Tongue (tissue), 2 donors: ENCODE data around the gene GALNTL6. TPM values are rescaled to one million over a fixed set of nuclear protein-coding genes. Genes with fewer than 3 reads are reported as not detected.

Experiments used
- DNase-seq: peaks from one replicate; pipeline ENCODE4 v3.0.0-alpha.2; 2015
- total RNA-seq: library from RNA; depleted of rRNA; stranded (reverse); fragments of >200 nt; gene quantifications from one replicate; pipeline ENCODE4 v1.2.3, GENCODE V29; 2014

Gene GALNTL6
- total RNA-seq, 1 donor from 2014 or later = 0.62 TPM

DNA sequence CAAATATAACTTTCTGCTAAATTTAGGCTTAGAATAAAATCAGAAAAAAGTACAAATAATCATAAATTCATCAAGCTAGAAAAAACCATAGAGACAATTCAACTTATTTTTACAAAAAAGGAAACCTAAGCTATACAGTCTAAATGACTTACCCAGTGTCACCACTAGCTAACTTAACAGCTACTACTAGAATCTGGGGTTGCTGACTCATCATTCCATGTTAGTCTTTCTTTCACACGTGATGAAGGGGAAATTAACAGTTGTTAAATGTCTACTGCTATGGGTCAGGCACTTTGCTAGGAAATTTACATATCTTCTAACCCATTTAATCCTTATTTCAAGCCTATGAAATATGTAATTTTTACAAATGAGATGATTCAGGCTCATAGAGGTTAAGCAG is 1006.1 kb downstream of the GALNTL6 start:
- no peak for DNase-seq

- DNase-seq = no peak
Observed at GRCh38 chr4:172822331-172822730, 1009.1 kb downstream of the GALNTL6 start.

- no peak for DNase-seq
Observed at GRCh38 chr4:172826346-172826745, 1013.1 kb downstream of the GALNTL6 start.

DNA sequence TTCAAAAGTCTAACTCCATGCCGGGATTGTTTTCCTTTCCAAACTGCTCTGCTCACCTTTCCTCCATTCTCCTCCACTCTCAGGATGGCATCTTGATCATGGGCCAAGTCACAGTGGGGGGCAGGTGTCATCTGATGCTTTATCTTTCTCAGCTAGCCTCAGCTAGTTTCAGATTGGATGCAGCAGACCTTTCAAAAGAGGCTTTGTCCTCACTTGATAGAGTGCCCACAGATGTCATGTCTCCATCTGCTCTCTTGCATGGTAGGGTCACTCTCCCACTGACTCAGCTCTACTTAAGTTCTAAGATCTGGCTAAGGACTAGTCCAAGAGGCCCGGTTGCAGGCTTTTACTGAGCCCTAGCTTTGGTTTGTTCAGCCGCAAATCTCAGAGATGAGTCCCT is 1013.7 kb downstream of the GALNTL6 start:
- DNase-seq = no peak

- DNase-seq = peak; percentile 62
Observed at GRCh38 chr4:172830295-172830764, 1017.1 kb downstream of the GALNTL6 start.

DNA sequence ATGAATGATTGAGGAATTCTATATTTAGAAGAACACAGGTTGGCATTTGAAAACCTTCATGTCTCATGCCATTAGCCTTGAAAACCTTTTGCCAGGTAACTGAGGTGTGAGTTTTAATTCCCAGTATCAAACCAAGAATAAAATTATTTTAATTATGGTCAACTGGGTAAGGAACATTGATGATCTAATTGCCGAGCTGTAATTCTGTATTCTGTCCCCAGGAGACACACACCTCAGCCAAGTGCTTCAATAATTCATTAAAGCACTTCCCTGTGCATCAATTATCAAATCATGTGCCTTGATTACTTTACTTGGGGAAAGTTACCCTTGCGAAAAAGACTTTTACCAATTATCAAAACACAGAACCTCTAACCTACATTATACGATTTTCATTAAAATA is 1023.5 kb downstream of the GALNTL6 start:
- no peak for DNase-seq

- no peak for DNase-seq
Observed at GRCh38 chr4:172838111-172838510, 1024.9 kb downstream of the GALNTL6 start.

DNA sequence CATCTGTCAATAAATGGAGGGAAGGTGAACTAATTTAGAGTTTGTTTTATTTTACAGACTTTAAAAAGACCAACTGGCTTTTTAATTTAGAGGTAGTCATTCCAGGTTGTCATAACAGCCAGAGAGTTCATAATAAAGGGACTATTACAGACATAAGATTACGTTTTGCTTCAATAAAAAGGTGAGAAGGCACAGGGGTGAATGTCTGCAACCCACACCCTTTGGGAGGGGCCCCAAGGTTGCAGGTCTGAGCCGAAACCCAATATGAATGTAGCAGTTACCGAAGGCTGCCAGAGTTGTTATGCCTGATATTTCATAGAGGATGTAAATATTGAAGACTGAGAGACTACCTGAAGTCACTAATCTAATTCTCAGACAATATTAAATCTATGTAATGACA is 1025.7 kb downstream of the GALNTL6 start:
- no peak for DNase-seq

- no peak for DNase-seq
Observed at GRCh38 chr4:172842779-172843178, 1029.6 kb downstream of the GALNTL6 start.

DNA sequence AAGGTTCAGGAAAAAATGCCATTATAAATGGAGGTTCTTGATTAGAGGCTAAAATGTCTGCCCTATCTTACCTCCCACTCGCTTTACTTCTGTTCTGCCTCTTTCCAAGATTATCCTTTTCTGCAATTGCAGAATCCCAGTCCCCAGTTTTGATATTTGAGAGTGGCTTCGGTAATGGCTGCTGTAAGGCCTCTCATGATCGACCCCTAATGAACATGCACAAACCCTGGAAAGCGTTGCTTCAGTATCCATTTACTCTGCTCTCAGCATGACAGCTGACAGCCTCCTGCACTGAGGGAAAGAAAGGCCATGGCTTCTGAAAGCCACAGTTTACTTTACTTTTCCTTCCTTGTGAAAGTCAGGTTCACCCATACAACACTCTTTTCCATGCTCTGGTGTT is 1030.0 kb downstream of the GALNTL6 start:
- DNase-seq = no peak

DNA sequence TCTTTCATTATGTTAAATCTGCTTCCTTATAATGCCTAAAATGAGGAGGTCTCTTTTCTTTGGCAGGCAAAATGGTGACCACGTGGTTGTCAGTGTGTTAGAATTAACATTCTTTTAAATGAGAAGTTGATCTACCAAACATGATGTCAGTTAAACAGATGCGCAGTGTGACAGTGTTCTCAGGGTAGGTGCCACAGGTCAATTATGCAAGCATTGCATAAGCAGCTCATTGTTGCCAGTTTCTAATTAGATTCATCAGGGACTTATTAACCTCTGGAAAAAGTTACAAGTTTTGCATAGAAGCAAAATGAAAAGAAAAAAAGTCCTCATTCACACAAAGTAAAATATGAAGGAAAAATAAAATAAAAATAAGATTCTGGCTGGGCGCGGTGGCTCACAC is 1031.4 kb downstream of the GALNTL6 start:
- peak; percentile 43 for DNase-seq

DNA sequence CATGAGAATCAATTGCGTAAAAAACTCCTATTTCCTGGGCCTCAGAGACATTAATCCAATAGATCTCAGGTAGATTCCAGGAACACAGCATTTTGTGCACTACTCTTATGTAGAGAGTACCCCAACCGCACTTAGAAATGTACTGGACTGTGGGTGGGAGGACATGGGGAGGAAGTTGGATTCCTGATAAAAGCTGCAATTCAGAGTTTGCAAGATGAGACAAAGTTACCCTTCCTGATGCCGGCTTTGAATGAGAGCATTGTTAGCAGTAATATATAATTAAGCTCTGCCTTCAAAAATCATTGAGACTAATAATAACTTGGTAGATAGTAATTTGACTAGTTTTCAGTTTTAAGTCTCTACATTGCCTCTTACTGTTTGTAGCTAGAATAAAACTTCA is 1032.1 kb downstream of the GALNTL6 start:
- DNase-seq = no peak

- DNase-seq = no peak
Observed at GRCh38 chr4:172850838-172851237, 1037.6 kb downstream of the GALNTL6 start.

- DNase-seq = no peak
Observed at GRCh38 chr4:172851534-172851933, 1038.3 kb downstream of the GALNTL6 start.

DNA sequence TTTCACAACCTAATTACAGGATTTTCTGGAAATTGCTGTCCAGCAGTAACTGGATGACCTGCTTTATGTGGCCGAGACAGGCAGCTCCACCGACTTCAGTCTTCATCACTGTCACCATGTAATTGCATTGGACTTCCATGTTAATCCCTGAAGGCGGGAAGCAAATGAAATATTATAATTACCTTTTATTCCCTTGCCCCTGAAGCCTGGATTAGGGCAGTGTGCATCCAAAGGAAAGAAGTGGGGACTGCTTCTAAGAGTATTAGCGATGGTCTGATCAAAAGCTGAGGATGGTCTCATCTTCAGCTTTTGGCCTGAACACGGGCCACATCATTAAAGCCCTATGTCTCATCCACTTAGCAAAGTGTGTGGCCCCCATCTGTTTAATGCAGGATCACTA is 1043.8 kb downstream of the GALNTL6 start:
- no peak for DNase-seq

GRCh38 chr4:172858731-172859230 is 1045.6 kb downstream of the GALNTL6 start:
- DNase-seq = no peak

- DNase-seq = no peak
Observed at GRCh38 chr4:172865103-172865502, 1051.9 kb downstream of the GALNTL6 start.

DNA sequence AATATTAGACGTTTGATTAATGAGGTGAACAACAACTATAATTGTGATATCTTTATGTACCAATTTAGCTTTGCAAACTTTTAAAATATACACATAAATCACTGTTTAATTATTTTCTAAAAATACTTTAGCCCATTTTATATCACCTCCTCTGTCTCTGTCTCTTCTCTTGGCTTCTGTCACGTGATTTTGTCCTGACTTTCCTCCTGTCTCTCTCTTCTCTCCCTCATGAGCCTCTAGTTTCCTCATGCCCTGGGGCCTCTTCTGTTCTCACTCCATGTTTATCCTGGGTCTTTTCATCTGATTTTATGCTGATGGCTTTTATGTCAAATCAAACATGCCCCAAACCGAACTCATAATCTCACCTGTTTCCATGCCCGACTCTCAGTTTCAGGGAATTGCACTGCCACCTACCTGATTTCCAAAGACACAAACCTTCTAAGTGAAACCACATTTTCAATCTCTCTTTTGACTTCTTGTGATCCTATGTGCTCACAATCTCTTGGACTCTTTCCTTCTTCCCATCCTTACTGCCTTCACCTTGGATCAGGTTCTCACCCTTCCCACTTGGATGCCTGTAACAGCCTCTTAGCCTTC is 1052.4 kb downstream of the GALNTL6 start:
- DNase-seq = no peak

DNA sequence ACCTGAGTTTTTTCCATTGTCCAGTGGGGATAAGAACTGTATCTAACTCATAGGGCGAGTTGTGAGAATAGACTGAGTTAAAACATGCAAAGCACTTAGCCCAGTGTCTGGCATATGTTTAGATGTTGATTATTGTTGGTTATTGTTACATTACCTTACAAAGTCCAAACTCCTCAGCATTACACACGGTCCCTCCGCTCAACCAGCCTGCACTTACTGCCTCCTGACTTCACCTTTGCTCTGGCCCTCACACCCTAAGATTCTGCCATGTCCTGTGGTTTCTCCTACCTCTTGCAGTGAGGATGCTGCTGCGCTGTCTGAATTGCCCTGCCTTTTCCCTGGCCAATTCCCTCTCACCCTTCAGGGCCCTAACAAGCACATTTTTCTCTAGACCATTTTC is 1053.2 kb downstream of the GALNTL6 start:
- DNase-seq = no peak

GRCh38 chr4:172867835-172868234 is 1054.6 kb downstream of the GALNTL6 start:
- no peak for DNase-seq

- no peak for DNase-seq
Observed at GRCh38 chr4:172868271-172868670, 1055.1 kb downstream of the GALNTL6 start.

GRCh38 chr4:172869621-172870268 is 1056.5 kb downstream of the GALNTL6 start:
- DNase-seq = no peak

- DNase-seq = no peak
Observed at GRCh38 chr4:172871381-172871780, 1058.2 kb downstream of the GALNTL6 start.

- DNase-seq = no peak
Observed at GRCh38 chr4:172874944-172875343, 1061.7 kb downstream of the GALNTL6 start.
